Left ventricle myocardium inferior (tissue), 1 donor: ENCODE results near the gene PLEKHJ1. TPM values are rescaled to one million over a fixed set of nuclear protein-coding genes. Genes with fewer than 3 reads are reported as not detected.

Experiments
- DNase-seq: peaks from one replicate; pipeline ENCODE4 v3.0.0-alpha.2; 2020
- H3K27ac ChIP-seq: fragments of 200-600 bp; replicated peaks from 2 replicates; pipeline ENCODE4 v1.8.0; 2021
- H3K27me3 ChIP-seq: fragments of 200-600 bp; 2 replicates; pipeline ENCODE4 v1.8.0; 2021; ENCODE audit warnings: low read depth
- H3K36me3 ChIP-seq: fragments of 200-600 bp; 2 replicates; pipeline ENCODE4 v1.8.0; 2021
- H3K4me1 ChIP-seq: fragments of 200-600 bp; 2 replicates; pipeline ENCODE4 v1.8.0; 2021
- H3K4me3 ChIP-seq: fragments of 200-600 bp; 2 replicates; pipeline ENCODE4 v1.8.0; 2021; ENCODE audit warnings: mild to moderate bottlenecking, moderate library complexity
- H3K9me3 ChIP-seq: fragments of 200-600 bp; replicated peaks from 2 replicates; pipeline ENCODE4 v1.8.0; 2021
- CTCF ChIP-seq: fragments of 200-600 bp; IDR thresholded peaks from 2 replicates; pipeline ENCODE4 v1.8.0; 2021; ENCODE audit warnings: antibody characterized with exemption, mild to moderate bottlenecking, borderline replicate concordance
- intact Hi-C: fragments of 100-400 bp; cut with micrococcal nuclease; formaldehyde crosslinking; loops from one replicate; pipeline ENCODE4 v1.11.0; 2022
- total RNA-seq: library from RNA; stranded (reverse); fragmentation: NEBNext Ultra II Directional; extraction: Animal tissue kit (Norgen Biotek cat#: 25700); gene quantifications from one replicate; pipeline ENCODE4 v1.2.1, GENCODE V29; 2021
- donor health status: DM: no; HTN: yes; CAD: no; lungs with severe emphysema.

The PLEKHJ1 gene
- total RNA-seq, 1 donor from 2014 or later, result 47.8 TPM

- Histone ChIP-seq H3K4me3 (no peak overlapping the region), H3K4me1 (peaks cover 56% of the 10 kb centered on the region), H3K9me3 (no peaks in the 10 kb centered on the region), H3K36me3 (peaks cover 54% of the 10 kb centered on the region), H3K27me3 (peaks cover 22% of the 10 kb centered on the region), H3K27ac (no peak overlapping the region)
- no peak for DNase-seq
- intact Hi-C loops, result no loop called here
- no peak for TF ChIP-seq CTCF
Measured at GRCh38 chr19:2246014-2246620, 10.0 kb upstream of the PLEKHJ1 start.

GRCh38 chr19:2245273-2245672, 9.1 kb upstream of the PLEKHJ1 start:
- H3K27me3 ChIP-seq, result peaks cover 14% of the 10 kb centered on the region
- no peak for TF ChIP-seq CTCF
- intact Hi-C loops, result no loop called here
- H3K4me3 ChIP-seq, result no peak overlapping the region
- DNase-seq, result no peak
- no peak overlapping the region for H3K27ac ChIP-seq
- peaks cover 54% of the 10 kb centered on the region for H3K36me3 ChIP-seq
- no peaks in the 10 kb centered on the region for H3K9me3 ChIP-seq
- peaks cover 56% of the 10 kb centered on the region for H3K4me1 ChIP-seq

- Histone ChIP-seq H3K9me3 (no peaks in the 10 kb centered on the region), H3K36me3 (peaks cover 54% of the 10 kb centered on the region), H3K4me3 (no peak overlapping the region), H3K27me3 (peaks cover 6% of the 10 kb centered on the region), H3K4me1 (peaks cover 59% of the 10 kb centered on the region), H3K27ac (no peak overlapping the region)
- intact Hi-C loops, result no loop called here
- DNase-seq, result no peak
- no peak for TF ChIP-seq CTCF
Measured at GRCh38 chr19:2244486-2244885, 8.4 kb upstream of the PLEKHJ1 start.

GRCh38 chr19:2244125-2244411, 7.9 kb upstream of the PLEKHJ1 start:
- Histone ChIP-seq H3K36me3 (peaks cover 54% of the 10 kb centered on the region), H3K27me3 (peaks cover 2% of the 10 kb centered on the region), H3K4me3 (no peak overlapping the region), H3K27ac (no peak overlapping the region), H3K4me1 (peaks cover 63% of the 10 kb centered on the region), H3K9me3 (no peaks in the 10 kb centered on the region)
- intact Hi-C loops, result no loop called here
- TF ChIP-seq CTCF, result no peak
- no peak for DNase-seq

GRCh38 chr19:2243274-2244124, 7.4 kb upstream of the PLEKHJ1 start:
- no peak for TF ChIP-seq CTCF
- peaks cover 54% of the 10 kb centered on the region for H3K36me3 ChIP-seq
- no peak for DNase-seq
- no peak overlapping the region for H3K4me3 ChIP-seq
- H3K4me1 ChIP-seq, result peaks cover 69% of the 10 kb centered on the region
- H3K9me3 ChIP-seq, result no peaks in the 10 kb centered on the region
- no peaks in the 10 kb centered on the region for H3K27me3 ChIP-seq
- H3K27ac ChIP-seq, result no peak overlapping the region
- intact Hi-C loops, result no loop called here
